GM12875 (cell line): ENCODE results near the gene VEPH1.

Source experiments
- H3K4me3 ChIP-seq: one replicate; pipeline ENCODE4 v1.5.1; 2011; ENCODE audit warnings: low read depth, low read length, control low read depth
- TF ChIP-seq, protein P1 (sequence below): IDR thresholded peaks from 2 replicates; pipeline ENCODE4 v1.5.1; 2011; ENCODE audit warnings: low read depth, mild to moderate bottlenecking, control low read depth, inconsistent platforms, low read length, moderate library complexity, borderline replicate concordance; ENCODE audit not compliant: insufficient read depth

The VEPH1 gene

DNA sequence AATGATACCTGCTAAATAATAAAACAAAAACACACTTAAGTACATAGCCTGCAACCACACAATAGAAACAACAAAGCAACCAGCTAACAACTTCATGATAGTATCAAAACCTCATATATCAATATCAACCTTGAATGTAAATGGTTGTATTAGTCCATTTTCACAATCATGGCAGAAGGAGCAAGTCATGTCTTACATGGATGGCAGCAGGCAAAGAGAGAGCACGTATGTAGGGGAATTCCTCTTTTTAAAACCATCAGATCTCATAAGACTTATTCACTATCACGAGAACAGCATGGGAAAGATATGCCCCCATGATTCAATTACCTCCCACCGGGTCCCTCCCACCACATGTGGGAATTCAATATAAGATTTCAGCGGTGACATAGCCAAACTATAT lies 111.1 kb downstream of the VEPH1 start:
- no peak overlapping the region for H3K4me3 ChIP-seq
- TF ChIP-seq, protein P1, sequence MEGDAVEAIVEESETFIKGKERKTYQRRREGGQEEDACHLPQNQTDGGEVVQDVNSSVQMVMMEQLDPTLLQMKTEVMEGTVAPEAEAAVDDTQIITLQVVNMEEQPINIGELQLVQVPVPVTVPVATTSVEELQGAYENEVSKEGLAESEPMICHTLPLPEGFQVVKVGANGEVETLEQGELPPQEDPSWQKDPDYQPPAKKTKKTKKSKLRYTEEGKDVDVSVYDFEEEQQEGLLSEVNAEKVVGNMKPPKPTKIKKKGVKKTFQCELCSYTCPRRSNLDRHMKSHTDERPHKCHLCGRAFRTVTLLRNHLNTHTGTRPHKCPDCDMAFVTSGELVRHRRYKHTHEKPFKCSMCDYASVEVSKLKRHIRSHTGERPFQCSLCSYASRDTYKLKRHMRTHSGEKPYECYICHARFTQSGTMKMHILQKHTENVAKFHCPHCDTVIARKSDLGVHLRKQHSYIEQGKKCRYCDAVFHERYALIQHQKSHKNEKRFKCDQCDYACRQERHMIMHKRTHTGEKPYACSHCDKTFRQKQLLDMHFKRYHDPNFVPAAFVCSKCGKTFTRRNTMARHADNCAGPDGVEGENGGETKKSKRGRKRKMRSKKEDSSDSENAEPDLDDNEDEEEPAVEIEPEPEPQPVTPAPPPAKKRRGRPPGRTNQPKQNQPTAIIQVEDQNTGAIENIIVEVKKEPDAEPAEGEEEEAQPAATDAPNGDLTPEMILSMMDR: no peak

DNA sequence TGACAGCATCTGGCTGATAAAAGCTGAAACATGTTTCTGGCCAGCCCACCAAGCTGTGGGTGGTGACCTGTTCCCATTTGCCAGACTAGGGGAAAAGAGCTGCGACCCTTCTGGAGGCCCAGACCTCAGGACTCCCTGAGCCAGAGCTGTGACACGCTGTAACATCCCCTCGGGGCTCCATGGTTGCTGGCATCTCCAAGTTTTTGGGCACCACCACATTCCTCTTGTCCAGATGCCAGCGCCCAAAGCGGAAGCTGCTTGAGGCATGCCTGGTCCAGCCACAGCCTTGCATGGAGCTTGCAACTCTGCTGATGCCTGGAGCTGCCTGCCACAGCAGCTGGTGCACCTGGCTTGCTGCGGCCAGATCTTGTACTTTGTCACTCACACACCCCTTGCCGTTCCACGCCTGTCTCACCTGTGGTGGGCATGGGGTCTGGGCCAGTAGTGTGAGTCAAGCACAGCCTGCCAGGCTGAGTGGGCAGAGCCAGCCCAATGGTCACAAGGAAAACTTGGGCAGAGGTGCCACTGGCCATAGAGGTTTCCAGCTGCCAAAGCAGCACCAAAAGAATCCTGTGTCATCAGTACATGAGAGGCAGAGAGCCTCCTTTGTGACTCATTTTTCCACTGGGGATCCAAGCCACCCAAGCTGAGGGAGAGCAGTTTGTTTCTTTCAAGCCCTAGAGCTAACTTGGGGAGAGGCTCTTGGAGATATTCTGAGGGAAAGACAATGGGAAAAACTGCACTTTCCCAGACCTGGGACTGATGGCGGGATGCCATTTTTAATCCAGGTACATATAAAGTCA lies 112.3 kb downstream of the VEPH1 start:
- TF ChIP-seq, protein P1: no peak

DNA sequence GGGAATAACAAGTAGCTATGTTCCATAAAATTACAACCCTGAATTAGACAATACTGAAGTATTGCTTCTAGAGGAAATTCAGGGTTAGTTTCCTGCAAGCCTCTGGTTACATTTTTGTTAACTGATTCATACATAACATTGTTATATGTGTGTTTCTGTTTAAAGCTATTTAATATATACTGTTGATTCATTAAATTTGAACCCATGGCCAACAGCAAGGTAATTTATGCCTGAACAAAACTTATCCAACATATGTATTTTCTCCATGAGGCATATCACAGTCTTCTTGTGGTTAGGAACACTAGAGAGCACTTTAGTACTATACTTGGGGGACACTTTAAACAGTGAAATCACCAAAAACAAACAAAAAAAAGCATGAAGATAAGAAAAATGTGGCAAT lies 114.2 kb downstream of the VEPH1 start:
- H3K4me3 ChIP-seq: no peak overlapping the region
- TF ChIP-seq, protein P1: no peak

More for the DNA sequence above, 112.3 kb downstream of the VEPH1 start:
- no peak overlapping the region for H3K4me3 ChIP-seq

DNA sequence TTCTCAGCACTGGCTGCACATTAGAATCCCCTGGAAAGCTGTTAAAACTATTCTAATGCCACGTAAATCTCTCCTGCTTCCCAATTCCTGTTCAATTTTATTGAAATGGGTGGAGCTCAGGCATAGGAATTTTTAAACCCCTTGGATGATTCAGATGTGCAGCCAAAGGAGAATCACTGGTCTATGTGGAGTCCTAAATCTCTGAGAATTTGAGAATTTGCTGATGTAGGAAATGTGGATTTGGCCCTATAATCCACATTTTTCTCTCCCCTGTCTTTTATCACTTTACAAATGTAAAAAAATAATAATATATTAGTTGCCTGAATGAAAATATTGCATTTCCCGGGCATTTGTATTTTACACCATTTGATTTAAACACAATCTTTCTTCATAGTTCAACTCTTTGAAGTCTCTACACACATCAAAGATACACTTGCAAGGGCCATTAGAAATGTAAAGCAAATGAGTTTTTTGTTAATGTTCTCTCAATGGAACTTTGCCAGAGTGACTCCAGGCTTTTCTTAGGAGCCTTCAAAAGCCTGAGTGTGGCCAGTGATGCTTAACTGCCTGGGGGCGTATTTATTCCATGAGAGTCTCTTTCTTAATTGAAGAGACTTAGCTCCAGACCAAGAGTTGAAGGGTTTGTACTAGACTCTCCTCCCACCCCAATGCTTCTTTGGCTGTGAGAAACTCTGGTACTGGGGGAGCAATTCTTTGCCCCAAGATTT lies 115.3 kb downstream of the VEPH1 start:
- TF ChIP-seq, protein P1: no peak

DNA sequence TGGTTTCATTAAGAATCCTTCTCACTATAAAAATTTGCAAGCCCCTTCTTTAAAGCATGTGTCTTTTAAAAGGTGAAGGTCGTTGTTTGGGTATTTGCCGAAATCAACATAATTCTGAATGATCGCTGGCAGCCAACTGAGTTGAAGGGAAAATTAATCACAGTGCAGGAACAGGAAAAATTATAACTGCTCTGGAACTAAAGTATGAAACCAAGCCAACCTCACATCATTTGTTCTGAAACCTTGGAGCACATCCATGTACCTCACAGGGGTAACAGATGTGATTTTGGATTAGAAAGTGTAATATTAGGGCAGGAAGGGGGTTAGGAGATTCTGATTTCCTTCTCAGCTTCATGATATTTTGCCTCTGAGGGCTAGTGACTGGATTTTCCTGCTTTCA lies 118.7 kb downstream of the VEPH1 start:
- TF ChIP-seq, protein P1: no peak
- no peak overlapping the region for H3K4me3 ChIP-seq

More for the DNA sequence above, 115.3 kb downstream of the VEPH1 start:
- no peak overlapping the region for H3K4me3 ChIP-seq

DNA sequence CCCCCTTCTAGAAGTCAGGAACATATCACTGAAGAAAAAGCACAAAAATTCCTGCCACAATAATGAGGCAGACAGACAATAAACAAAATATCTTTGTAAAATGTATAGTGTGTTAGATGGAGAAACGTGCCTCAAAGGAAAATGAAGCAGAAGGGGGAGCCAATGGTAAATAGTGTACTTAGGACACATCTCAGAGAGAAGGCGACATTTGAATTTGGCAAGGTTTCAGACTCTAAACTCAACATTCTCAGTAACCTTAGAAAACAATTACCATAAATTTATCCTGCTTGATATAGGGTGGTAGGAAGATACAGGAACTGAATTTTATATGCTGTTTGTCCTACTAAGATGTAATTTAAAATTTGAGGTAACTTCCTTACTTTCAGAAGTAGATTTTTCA lies 119.2 kb downstream of the VEPH1 start:
- no peak overlapping the region for H3K4me3 ChIP-seq
- TF ChIP-seq, protein P1: no peak
